Osteocyte (in vitro differentiated cells): ENCODE data around the gene RAD52. TPM values are rescaled to one million over a fixed set of nuclear protein-coding genes. Genes with fewer than 3 reads are reported as not detected.

Source experiments
- DNase-seq: peaks from one replicate; pipeline ENCODE4 v3.0.0; 2021; ENCODE audit warnings: mixed read lengths; ENCODE audit not compliant: unreplicated experiment; ENCODE audit errors: extremely low spot score
- H3K27ac Mint-ChIP-seq: one replicate; pipeline ENCODE4 v1.8.0; 2021; ENCODE audit warnings: mild to moderate bottlenecking, mixed read lengths; ENCODE audit not compliant: unreplicated experiment
- H3K27me3 Mint-ChIP-seq: one replicate; pipeline ENCODE4 v1.8.0; 2021; ENCODE audit warnings: mixed read lengths; ENCODE audit not compliant: unreplicated experiment
- H3K36me3 Mint-ChIP-seq: one replicate; pipeline ENCODE4 v1.8.0; 2021; ENCODE audit warnings: mixed read lengths; ENCODE audit not compliant: unreplicated experiment
- H3K4me1 Mint-ChIP-seq: one replicate; pipeline ENCODE4 v1.8.0; 2021; ENCODE audit warnings: mixed read lengths; ENCODE audit not compliant: unreplicated experiment
- H3K4me3 Mint-ChIP-seq: one replicate; pipeline ENCODE4 v1.8.0; 2021; ENCODE audit warnings: mild to moderate bottlenecking, moderate library complexity, mixed read lengths; ENCODE audit not compliant: unreplicated experiment
- H3K9me3 Mint-ChIP-seq: one replicate; pipeline ENCODE4 v1.8.0; 2021; ENCODE audit warnings: mixed read lengths; ENCODE audit not compliant: unreplicated experiment
- CTCF ChIP-seq: fragments of 200-600 bp; sonication (generic); IDR thresholded peaks from 2 replicates; pipeline ENCODE4 v1.5.0; 2021; ENCODE audit warnings: antibody characterized with exemption, mild to moderate bottlenecking, moderate library complexity
- total RNA-seq: library from RNA; stranded (reverse); gene quantifications from 2 replicates; pipeline ENCODE4 v1.2.1, GENCODE V29; 2021

RAD52 gene
- total RNA-seq, 1 donor from 2014 or later: 17.8 TPM

GRCh38 chr12:916712-917445 is 32.6 kb downstream of the RAD52 start:
- no peak overlapping the region for H3K27ac Mint-ChIP-seq
- peaks cover 2% of the 10 kb centered on the region for H3K4me1 Mint-ChIP-seq
- H3K27me3 Mint-ChIP-seq: no peaks in the 10 kb centered on the region
- no peak for DNase-seq
- TF ChIP-seq CTCF: no peak
- H3K36me3 Mint-ChIP-seq: peaks cover 52% of the 10 kb centered on the region
- H3K4me3 Mint-ChIP-seq: no peak overlapping the region
- no peaks in the 10 kb centered on the region for H3K9me3 Mint-ChIP-seq

DNA sequence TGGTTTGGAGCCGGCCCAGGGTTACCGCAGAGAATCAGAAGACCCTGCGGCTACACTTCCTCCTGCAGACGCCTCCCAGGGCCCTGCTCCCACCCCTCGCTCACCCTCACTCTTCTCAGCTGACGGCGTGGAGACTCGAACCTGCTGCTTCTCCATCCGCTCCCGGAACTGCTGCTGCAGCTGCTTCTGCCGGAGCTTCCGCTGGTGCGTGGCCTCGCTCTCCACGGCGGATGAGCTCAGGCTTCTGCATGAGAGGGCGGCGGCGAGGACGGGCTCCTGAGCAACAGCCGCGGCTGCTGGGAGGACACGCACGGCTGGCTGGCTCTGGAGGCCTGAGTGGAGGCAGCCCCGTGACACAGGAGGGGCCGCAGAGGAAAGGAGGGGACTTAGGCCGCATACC is 33.3 kb downstream of the RAD52 start:
- Mint-ChIP-seq H3K27ac (no peak overlapping the region), H3K4me3 (no peak overlapping the region), H3K27me3 (no peaks in the 10 kb centered on the region), H3K36me3 (peaks cover 54% of the 10 kb centered on the region), H3K4me1 (peaks cover 2% of the 10 kb centered on the region), H3K9me3 (no peaks in the 10 kb centered on the region)
- no peak for TF ChIP-seq CTCF
- DNase-seq: no peak

DNA sequence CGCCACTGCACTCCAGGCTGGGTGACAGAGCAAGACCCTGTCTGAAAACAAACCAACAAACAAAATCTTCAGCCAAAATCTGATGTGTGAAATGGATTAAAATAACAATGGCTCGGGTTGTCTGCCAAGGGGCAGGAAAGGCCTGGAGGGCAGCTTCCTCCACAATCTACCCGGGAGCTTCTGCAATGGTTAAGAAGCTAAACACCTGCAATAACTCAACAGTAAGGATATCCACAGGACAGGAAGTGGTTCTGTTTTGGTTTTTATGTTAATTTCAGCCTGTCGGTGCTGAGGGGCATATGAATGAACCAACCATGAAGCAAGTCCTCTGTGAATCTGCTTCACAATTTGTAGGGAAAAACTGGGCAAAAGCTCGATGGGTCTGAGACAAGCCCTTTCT is 34.4 kb downstream of the RAD52 start:
- Mint-ChIP-seq H3K27ac (peak overlapping the region; percentile 38), H3K36me3 (peaks cover 50% of the 10 kb centered on the region), H3K9me3 (no peaks in the 10 kb centered on the region), H3K27me3 (no peaks in the 10 kb centered on the region), H3K4me3 (no peak overlapping the region), H3K4me1 (peaks cover 2% of the 10 kb centered on the region)
- TF ChIP-seq CTCF: no peak
- DNase-seq: no peak

GRCh38 chr12:913919-914698 is 35.4 kb downstream of the RAD52 start:
- no peaks in the 10 kb centered on the region for H3K9me3 Mint-ChIP-seq
- no peak for DNase-seq
- H3K36me3 Mint-ChIP-seq: peaks cover 58% of the 10 kb centered on the region
- peak overlapping the region; percentile 59 for H3K27ac Mint-ChIP-seq
- TF ChIP-seq CTCF: no peak
- H3K27me3 Mint-ChIP-seq: no peaks in the 10 kb centered on the region
- peaks cover 2% of the 10 kb centered on the region for H3K4me1 Mint-ChIP-seq
- no peak overlapping the region for H3K4me3 Mint-ChIP-seq
